GM21737 (cell line): ENCODE results near the gene HNF4A.

ENCODE experiments used
- ATAC-seq: cut with Tn5 transposase; IDR thresholded peaks from one replicate; pipeline ENCODE4 v1.9.1; 2021; ENCODE audit warnings: mild to moderate bottlenecking, moderate library complexity; ENCODE audit not compliant: unreplicated experiment

The HNF4A gene

GRCh38 chr20:44392088-44392775 is 36.7 kb downstream of the HNF4A start:
- ATAC-seq, result no peak

GRCh38 chr20:44392776-44393607 is 37.5 kb downstream of the HNF4A start:
- no peak for ATAC-seq

GRCh38 chr20:44393608-44394451 is 38.3 kb downstream of the HNF4A start:
- no peak for ATAC-seq

DNA sequence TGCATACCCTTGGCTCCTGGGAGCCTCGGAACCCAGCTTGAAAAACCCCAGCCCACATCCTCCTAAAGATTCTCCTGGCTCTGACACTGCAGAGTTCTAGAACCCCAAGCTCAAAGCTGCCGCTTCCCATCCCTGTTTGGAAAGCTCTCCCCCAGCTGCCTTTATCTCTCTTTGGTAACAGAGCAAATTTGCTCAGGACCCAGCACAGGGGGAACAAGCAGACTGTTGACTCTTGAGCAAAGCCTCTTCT is 38.9 kb downstream of the HNF4A start:
- ATAC-seq, result no peak

GRCh38 chr20:44394702-44395460 is 39.4 kb downstream of the HNF4A start:
- no peak for ATAC-seq

DNA sequence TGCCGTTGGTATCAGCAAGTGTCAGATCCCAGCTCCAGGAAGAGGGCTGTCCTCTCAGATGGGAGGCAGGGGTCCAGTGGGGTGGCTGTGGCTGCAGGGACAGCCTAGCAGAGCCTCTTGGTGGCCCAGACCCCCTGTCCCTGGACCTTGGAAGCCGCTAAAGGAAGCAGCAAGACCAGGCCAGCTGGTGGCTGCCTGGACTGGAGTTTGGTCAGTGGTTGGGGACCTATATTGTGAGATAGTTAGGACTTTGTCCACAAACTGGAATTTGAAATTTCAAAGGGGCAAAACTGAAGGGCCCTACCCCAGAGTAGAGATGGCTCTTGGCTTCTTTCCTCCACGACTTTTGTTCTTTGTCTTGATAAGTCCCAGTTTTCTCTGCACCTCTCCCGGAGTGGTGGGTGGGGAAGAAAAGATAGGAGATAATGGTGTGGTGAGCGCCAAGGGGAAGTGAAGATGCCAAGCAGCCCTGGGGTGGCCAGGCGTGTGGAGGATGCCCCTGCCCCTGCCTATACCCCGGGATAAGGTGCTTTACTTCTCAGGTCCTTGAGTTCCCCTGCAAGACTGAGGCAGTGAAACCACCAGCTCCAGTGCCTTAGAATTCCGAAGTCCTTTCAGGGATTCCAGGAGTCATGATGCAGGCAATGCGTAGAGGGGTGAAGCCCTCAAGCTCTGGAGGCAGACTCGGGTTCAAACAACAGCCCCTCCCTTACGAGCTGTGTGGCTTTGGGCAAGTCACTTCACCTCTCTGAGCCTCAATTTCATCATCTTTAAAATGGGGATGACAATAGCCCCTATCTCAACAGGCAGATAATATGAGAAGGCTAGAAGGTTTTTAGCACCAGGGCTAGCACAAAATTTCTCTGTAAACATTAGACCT is 40.2 kb downstream of the HNF4A start:
- no peak for ATAC-seq

DNA sequence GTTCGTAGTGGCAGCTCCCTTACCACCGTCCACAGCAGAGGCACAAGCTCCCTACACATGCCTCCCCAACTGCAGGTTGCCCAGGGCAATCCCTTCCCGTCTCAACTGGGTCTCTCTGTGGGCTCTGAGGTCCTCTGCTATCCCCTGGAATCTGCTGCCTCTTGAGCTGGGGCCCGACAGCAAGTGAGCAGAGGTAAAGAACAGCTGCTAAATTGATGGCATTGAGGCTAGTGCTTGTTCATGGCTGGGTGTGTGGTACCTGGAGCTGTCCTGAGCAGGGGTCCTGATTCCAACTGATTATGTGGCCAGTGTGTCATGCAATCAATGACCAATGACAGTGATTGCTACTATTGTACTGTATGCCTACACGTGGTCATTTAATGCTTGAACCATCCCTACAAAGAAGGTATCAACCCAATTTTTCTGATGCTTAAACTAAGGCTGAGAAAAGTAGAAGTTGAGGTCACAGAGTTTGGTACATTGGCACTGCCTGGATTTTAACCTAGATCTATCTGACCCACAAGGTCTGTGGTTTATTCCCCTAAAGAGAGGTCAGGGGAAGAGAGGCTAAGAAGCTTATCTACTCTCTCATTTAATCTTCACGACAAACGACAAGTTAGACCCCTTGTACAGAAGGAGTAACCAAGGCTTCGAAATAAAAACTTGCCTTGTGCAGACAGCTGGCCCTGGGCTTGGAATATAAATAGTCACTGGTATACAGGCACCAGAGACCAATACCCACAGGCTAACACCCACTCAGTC is 41.1 kb downstream of the HNF4A start:
- ATAC-seq, result no peak

GRCh38 chr20:44398335-44398734 is 42.8 kb downstream of the HNF4A start:
- ATAC-seq, result no peak

GRCh38 chr20:44399446-44399845 is 43.9 kb downstream of the HNF4A start:
- ATAC-seq, result no peak

GRCh38 chr20:44400671-44400969 is 45.1 kb downstream of the HNF4A start:
- no peak for ATAC-seq

DNA sequence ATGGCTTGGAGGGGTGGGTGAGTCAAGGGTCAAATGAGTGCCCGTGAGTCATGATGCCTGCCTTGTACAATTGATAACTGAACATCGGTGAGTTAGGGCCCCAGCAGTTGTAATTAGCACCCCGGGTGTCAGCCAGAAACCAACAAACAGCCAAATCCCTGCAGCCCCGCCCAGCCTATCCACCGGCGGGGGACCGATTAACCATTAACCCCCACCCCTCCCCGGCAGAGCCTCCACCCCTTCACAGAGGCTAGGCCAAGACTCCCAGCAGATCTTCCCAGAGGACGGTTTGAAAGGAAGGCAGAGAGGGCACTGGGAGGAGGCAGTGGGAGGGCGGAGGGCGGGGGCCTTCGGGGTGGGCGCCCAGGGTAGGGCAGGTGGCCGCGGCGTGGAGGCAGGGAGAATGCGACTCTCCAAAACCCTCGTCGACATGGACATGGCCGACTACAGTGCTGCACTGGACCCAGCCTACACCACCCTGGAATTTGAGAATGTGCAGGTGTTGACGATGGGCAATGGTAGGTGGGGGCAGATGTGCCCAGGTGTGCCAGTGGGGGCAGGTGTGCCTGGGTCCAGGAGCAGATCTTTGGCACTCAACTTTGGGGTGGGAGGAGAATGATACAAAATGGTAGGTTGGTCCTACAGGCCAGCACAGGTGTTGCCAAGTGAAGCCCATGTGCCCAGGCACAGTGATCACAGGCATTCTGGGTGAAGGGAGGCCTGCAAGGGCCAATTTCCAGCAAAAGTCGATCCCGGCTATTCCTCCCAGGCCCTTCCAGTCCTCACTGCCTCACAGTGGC is 45.7 kb downstream of the HNF4A start:
- ATAC-seq, result no peak

GRCh38 chr20:44401770-44402390 is 46.4 kb downstream of the HNF4A start:
- ATAC-seq, result no peak

- no peak for ATAC-seq
Measured at GRCh38 chr20:44402391-44403193, 47.1 kb downstream of the HNF4A start.

DNA sequence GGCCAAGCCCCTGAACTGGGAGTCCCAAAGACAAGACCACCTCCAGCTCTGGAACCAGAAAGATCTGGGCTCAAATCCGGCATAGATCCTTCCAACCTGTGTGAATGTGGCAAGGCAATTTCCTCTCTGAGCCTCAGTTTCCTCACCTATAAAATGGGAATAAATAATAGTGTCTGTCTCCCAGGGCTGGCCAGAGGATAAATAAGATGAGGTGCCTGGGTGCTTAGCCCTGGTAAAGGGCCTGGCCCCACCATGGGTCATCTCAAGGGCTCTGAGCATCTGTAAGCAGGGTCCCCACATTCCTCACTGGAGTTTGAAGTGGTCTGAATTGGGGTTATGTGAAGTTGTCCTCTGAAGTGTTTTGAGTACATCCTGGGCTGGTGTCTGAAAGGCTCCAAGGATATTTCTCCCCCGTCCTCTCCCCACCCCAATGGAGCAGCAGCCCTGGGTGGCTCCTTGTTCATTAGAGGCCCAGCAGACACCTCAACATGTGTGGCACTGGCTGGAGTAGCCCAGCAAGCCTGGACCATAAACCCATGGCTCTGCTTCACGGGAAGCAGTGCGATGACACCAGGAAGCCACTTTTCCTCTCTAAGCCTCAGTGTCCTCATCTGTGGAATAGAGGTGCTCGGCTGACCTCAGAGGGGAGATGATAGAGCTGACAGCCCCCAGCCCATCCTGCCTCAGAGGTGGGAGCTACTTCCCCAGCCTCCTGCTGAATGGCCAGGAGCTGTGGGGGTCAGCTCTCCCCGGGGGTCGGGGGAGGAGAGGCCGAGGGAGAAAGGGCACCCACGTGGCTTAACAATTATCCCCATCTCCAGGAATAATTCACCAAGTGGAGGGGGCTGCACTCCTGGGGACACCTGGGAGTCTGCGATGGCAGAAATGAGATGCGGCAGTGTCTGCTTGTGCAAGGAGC is 48.0 kb downstream of the HNF4A start:
- no peak for ATAC-seq

DNA sequence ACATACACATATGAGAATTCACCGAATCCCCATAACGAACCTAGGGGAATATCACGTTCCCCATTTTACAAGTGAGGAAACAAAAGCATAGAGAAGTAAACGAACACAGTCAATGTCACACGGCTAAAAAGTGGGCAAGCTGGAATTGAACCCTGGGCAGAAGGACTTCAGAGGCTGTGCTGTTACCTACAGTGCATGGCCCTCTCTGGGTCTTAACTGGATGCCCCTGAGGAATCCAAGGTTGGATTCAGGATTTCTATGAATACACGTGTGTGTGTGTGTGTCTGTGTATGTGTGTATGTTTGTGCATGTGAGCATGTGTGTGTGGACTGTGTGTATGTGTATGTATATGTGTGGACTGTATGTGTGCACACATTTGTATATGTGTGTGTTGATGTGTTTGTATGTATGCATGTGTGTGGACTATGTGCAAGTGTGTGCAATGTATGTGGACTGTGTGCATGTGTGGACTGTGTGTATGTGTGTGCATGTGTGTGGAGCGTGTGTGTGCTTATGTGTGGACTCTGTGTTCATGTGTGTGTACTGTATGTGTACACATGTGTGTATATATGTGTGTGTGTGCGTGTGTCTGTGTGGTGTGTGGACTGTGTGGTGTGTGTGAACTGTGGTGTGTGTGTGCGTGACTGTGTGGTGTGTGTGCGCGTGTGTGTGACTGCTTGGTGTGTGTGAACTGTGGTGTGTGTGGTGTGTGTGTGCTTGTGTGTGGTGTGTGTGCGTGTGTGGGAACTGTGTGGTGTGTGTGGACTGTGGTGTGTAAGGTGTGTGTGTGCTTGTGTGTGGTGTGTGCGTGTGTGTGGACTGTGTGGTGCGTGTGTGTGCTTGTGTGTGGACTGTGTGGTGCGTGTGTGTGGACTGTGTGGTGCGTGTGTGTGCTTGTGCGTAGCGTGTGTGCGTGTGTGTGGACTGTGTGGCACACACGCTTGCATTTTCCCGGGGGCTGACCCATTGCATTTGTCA is 49.0 kb downstream of the HNF4A start:
- no peak for ATAC-seq
